A673 (cell line): ENCODE results near the gene CUX1. TPM values are rescaled to one million over a fixed set of nuclear protein-coding genes. Genes with fewer than 3 reads are reported as not detected.
A peak's percentile ranks its signal among the peaks of the same experiment; 100 is the strongest.

Experiments
- BruUV-seq: library from RNA; stranded (reverse); fragments of 400-500 nt; replicated peaks from 2 replicates; lab custom pipeline; 2021; lab: Mats Ljungman, UMichigan
- CTCF ChIA-PET: fragments of 300-600 bp; sonication (Branson Sonifier 250); formaldehyde crosslinking; loops from one replicate; lab custom pipeline; 2022; ENCODE audit warnings: antibody characterized with exemption; lab: Charles Lee
- POLR2A ChIA-PET: fragments of 300-600 bp; sonication (Branson Sonifier 250); formaldehyde crosslinking; loops from one replicate; lab custom pipeline; 2022; ENCODE audit warnings: antibody characterized with exemption; ENCODE audit not compliant: low non-redundant PET; lab: Charles Lee
- DNase-seq: peaks from one replicate; pipeline ENCODE4 v3.0.0-alpha.2; 2015; ENCODE audit warnings: low spot score
- H3K27ac ChIP-seq: fragments of 200-600 bp; sonication (generic); 2 replicates; pipeline ENCODE4 v1.5.1; 2016; ENCODE audit warnings: mixed run types, low read depth, mild to moderate bottlenecking, mixed read lengths, antibody characterized with exemption, low read length; ENCODE audit not compliant: poor library complexity, severe bottlenecking
- H3K27me3 ChIP-seq: fragments of 200-600 bp; sonication (generic); replicated peaks from 2 replicates; pipeline ENCODE4 v1.6.1; 2017; ENCODE audit warnings: mixed run types, low read depth, mild to moderate bottlenecking, mixed read lengths, antibody characterized with exemption, low read length; ENCODE audit not compliant: insufficient read depth, poor library complexity
- H3K36me3 ChIP-seq: fragments of 200-600 bp; sonication (generic); 2 replicates; pipeline ENCODE4 v1.6.1; 2016; ENCODE audit warnings: mixed run types, mild to moderate bottlenecking, mixed read lengths, antibody characterized with exemption, low read length; ENCODE audit not compliant: insufficient read depth, poor library complexity, severe bottlenecking
- H3K4me1 ChIP-seq: fragments of 200-600 bp; sonication (generic); 2 replicates; pipeline ENCODE4 v1.6.1; 2017; ENCODE audit warnings: mixed run types, mild to moderate bottlenecking, mixed read lengths, antibody characterized with exemption, low read length; ENCODE audit not compliant: insufficient read depth, poor library complexity, severe bottlenecking
- H3K4me3 ChIP-seq: fragments of 200-600 bp; sonication (generic); 2 replicates; pipeline ENCODE4 v1.5.1; 2016; ENCODE audit warnings: low read depth, mixed run types, mild to moderate bottlenecking, mixed read lengths, low read length; ENCODE audit not compliant: poor library complexity, severe bottlenecking
- H3K9me3 ChIP-seq: fragments of 200-600 bp; sonication (generic); 2 replicates; pipeline ENCODE4 v1.6.1; 2016; ENCODE audit warnings: mixed run types, low read depth, mild to moderate bottlenecking, mixed read lengths, antibody characterized with exemption, low read length; ENCODE audit not compliant: poor library complexity, severe bottlenecking
- CTCF ChIP-seq: fragments of 300-800, 200-600 bp; sonication (generic); conservative IDR thresholded peaks from 2 replicates; pipeline ENCODE4 v1.5.1; 2017; ENCODE audit warnings: low read depth, mild to moderate bottlenecking, antibody characterized with exemption, low read length, moderate library complexity, mixed read lengths
- EZH2 ChIP-seq: fragments of 200-600 bp; sonication (generic); IDR thresholded peaks from 2 replicates; pipeline ENCODE4 v1.6.1; 2017; ENCODE audit warnings: borderline replicate concordance, low read depth, mild to moderate bottlenecking, mixed read lengths, antibody characterized with exemption, low read length; ENCODE audit not compliant: poor library complexity, severe bottlenecking
- intact Hi-C: fragments of 100-400 bp; cut with micrococcal nuclease; formaldehyde crosslinking; loops from one replicate; pipeline ENCODE4 v1.10.0; 2022; ENCODE audit not compliant: unreplicated experiment
- total RNA-seq: library from RNA; stranded (reverse); gene quantifications from 2 replicates; pipeline ENCODE4 v1.2.3, GENCODE V29; 2021

The CUX1 gene
- total RNA-seq, 1 experiment from 2014 or later = 49.4 TPM

GRCh38 chr7:102128303-102128702, 310.9 kb downstream of the CUX1 start:
- ChIA-PET POLR2A (no interaction called here), CTCF (no interaction called here)
- no TSS peak for BruUV-seq
- Histone ChIP-seq H3K27ac (no peak overlapping the region), H3K9me3 (no peaks in the 10 kb centered on the region), H3K4me1 (peaks cover 30% of the 10 kb centered on the region), H3K27me3 (no peaks in the 10 kb centered on the region), H3K4me3 (no peak overlapping the region), H3K36me3 (no peaks in the 10 kb centered on the region)
- intact Hi-C loops = no loop called here
- no peak for DNase-seq
- TF ChIP-seq EZH2 = no peak
- TF ChIP-seq CTCF = no peak

GRCh38 chr7:102129636-102130370, 312.4 kb downstream of the CUX1 start:
- TF ChIP-seq CTCF (no peak), EZH2 (no peak)
- H3K4me3 ChIP-seq = no peak overlapping the region
- peaks cover 30% of the 10 kb centered on the region for H3K4me1 ChIP-seq
- intact Hi-C loops = no loop called here
- CTCF ChIA-PET = no interaction called here
- no peaks in the 10 kb centered on the region for H3K36me3 ChIP-seq
- BruUV-seq = no TSS peak
- H3K27me3 ChIP-seq = no peaks in the 10 kb centered on the region
- no peaks in the 10 kb centered on the region for H3K9me3 ChIP-seq
- POLR2A ChIA-PET = no interaction called here
- peak overlapping the region; percentile 46 for H3K27ac ChIP-seq
- DNase-seq = peak; percentile 85

GRCh38 chr7:102132209-102132752, 314.9 kb downstream of the CUX1 start:
- intact Hi-C loops = no loop called here

More at GRCh38 chr7:102132209-102132752, 314.9 kb downstream of the CUX1 start:
- Histone ChIP-seq H3K27ac (no peak overlapping the region), H3K27me3 (no peaks in the 10 kb centered on the region), H3K4me3 (no peak overlapping the region), H3K9me3 (no peaks in the 10 kb centered on the region), H3K36me3 (no peaks in the 10 kb centered on the region), H3K4me1 (peaks cover 30% of the 10 kb centered on the region)
- no peak for DNase-seq
- POLR2A ChIA-PET = no interaction called here
- TF ChIP-seq CTCF (no peak), EZH2 (no peak)
- BruUV-seq = no TSS peak
- CTCF ChIA-PET = no interaction called here
